Thyroid gland (tissue), 4 donors: ENCODE results near the gene PIN1. TPM values are rescaled to one million over a fixed set of nuclear protein-coding genes. Genes with fewer than 3 reads are reported as not detected.

ENCODE experiments used
- DNase-seq, 2 donors: peaks; one replicate each; pipeline ENCODE4 v3.0.0-alpha.2; 2019
- H3K27ac ChIP-seq, 3 donors: fragments of 200-600 bp; sonication (generic); 1 replicate in 2 of 3; 2 replicates in 1 of 3; pipeline ENCODE4 v1.5.1; 2016 to 2019; ENCODE audit warnings: mild to moderate bottlenecking in 1 of 3, moderate library complexity in 1 of 3
- H3K27me3 ChIP-seq: fragments of 200-600 bp; sonication (generic); one replicate; pipeline ENCODE4 v1.5.1; 2019
- H3K36me3 ChIP-seq, 2 donors: fragments of 200-600 bp; sonication (generic); one replicate each; pipeline ENCODE4 v1.5.1; 2016 to 2019
- H3K4me1 ChIP-seq, 2 donors: fragments of 200-600 bp; sonication (generic); one replicate each; pipeline ENCODE4 v1.5.1; 2017 to 2019
- H3K4me3 ChIP-seq, 3 donors: fragments of 200-600 bp; sonication (generic); replicated peaks in 1 of 3; 1 replicate in 2 of 3; 2 replicates in 1 of 3; pipeline ENCODE4 v1.5.1; 2016; ENCODE audit warnings: mild to moderate bottlenecking in 1 of 3
- H3K9me3 ChIP-seq: fragments of 200-600 bp; sonication (generic); one replicate; pipeline ENCODE4 v1.5.1; 2017
- POLR2A ChIP-seq, 2 donors: fragments of 450-650 bp; IDR thresholded peaks; one replicate each; pipeline ENCODE4 v1.6.1; 2017; ENCODE audit warnings: antibody characterized with exemption in 2 of 2, mild to moderate bottlenecking in 2 of 2, moderate library complexity in 1 of 2
- WGBS, 2 donors: methylation state at CpG; one replicate each; pipeline ENCODE4 v1.1.5; 2017; 5-methylcytosine and 5-hydroxymethylcytosine counted together
- intact Hi-C: fragments of 100-400 bp; cut with DNase I; formaldehyde crosslinking; loops from one replicate; pipeline ENCODE4 v1.15.1; 2023
- total RNA-seq, 4 donors: library from RNA; depleted of rRNA; stranded (reverse); fragments of >200 nt; gene quantifications; one replicate each; pipeline ENCODE4 v1.2.3, GENCODE V29; 2016
- TF ChIP-seq, protein P1 (sequence below), 6 experiments: fragments of 200-600 bp in 3 of 6; fragments of 450-650 bp in 3 of 6; sonication (generic) in 3 of 6; IDR thresholded peaks; one replicate each; pipeline ENCODE4 v1.5.1; 2016 to 2019; ENCODE audit warnings: antibody characterized with exemption in 6 of 6, mild to moderate bottlenecking in 2 of 6, inconsistent platforms in 1 of 6, moderate library complexity in 1 of 6

The PIN1 gene
- total RNA-seq, 4 donors from 2014 or later = 50.0 to 98.0 (median 72.3) TPM

DNA sequence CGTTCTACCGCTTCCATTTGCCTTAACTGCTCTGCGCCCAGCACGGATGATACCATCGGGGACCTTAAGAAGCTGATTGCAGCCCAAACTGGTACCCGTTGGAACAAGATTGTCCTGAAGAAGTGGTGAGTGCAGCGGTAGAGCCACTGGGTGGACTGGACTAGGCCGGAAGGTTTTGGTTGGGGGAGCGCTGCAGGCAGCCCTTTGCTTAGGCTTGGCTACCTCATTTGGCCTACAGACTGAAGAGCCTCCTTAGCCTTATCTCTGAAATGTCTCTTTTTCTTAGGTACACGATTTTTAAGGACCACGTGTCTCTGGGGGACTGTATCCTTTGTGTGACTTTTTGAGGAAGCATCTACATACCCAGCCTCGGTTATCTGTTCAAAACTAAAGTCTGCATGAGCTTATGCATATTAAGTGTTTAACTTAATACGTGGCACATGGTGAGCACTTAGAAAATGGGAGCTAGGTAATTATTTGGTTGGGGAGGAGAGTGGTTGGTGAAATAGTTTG is 6.5 kb upstream of the PIN1 start:
- no peak for DNase-seq
- Histone ChIP-seq H3K36me3 (no peaks in the 10 kb centered on the region), H3K9me3 (no peaks in the 10 kb centered on the region), H3K4me3 (peak overlapping the region; percentile 21 to 98 (median 77)), H3K27ac (no peak overlapping the region), H3K4me1 (peaks cover 12 to 18% of the 10 kb centered on the region in 2 donors), H3K27me3 (no peaks in the 10 kb centered on the region)
- WGBS, 2 donors = 26 to 34% methylated on average over 10 to 13 of the region's 13 CpGs
- no peak for TF ChIP-seq POLR2A (IDR thresholded peaks at IDR 0.05)
- TF ChIP-seq, protein P1, sequence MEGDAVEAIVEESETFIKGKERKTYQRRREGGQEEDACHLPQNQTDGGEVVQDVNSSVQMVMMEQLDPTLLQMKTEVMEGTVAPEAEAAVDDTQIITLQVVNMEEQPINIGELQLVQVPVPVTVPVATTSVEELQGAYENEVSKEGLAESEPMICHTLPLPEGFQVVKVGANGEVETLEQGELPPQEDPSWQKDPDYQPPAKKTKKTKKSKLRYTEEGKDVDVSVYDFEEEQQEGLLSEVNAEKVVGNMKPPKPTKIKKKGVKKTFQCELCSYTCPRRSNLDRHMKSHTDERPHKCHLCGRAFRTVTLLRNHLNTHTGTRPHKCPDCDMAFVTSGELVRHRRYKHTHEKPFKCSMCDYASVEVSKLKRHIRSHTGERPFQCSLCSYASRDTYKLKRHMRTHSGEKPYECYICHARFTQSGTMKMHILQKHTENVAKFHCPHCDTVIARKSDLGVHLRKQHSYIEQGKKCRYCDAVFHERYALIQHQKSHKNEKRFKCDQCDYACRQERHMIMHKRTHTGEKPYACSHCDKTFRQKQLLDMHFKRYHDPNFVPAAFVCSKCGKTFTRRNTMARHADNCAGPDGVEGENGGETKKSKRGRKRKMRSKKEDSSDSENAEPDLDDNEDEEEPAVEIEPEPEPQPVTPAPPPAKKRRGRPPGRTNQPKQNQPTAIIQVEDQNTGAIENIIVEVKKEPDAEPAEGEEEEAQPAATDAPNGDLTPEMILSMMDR (IDR thresholded peaks at IDR 0.05) = no peak
- intact Hi-C loops = no loop called here

GRCh38 chr19:9834307-9834725 is 802 bp upstream of the PIN1 start:
- WGBS, 2 donors = 64 to 73% methylated on average over 6 of the region's 6 CpGs
- peak overlapping the region in 1 of 3 donors; percentile 88 for H3K4me3 ChIP-seq
- H3K36me3 ChIP-seq = peaks cover 0 to under 1% of the 10 kb centered on the region in 2 donors
- H3K9me3 ChIP-seq = no peaks in the 10 kb centered on the region
- intact Hi-C loops = no loop called here
- H3K4me1 ChIP-seq = peaks cover 7 to 10% of the 10 kb centered on the region in 2 donors
- DNase-seq = no peak
- no peaks in the 10 kb centered on the region for H3K27me3 ChIP-seq
- H3K27ac ChIP-seq = no peak overlapping the region
- no peak for TF ChIP-seq POLR2A (IDR thresholded peaks at IDR 0.05)
- TF ChIP-seq, protein P1 (IDR thresholded peaks at IDR 0.05) = no peak

DNA sequence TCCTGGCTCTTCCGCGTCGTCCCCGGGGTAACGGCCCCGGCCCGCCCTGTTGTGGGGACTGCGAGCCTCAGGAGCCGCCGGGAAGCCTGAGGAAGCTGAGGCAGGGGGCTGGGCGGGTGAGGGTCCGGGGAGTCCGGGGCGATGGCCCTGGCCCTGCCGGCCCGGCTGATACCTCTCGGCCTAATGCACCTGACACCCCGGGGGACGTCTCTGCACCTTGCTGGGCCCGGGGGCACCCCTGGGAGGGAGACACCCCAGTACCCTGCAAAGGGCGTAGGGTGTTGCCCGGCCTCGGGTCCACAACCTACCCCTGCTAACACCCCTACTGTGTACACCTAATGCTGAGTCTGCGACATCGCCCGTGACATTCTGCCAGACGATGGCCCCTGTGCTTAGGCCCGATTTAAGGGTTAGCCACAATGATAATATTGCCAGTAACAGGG is 410 bp downstream of the PIN1 start:
- Histone ChIP-seq H3K4me1 (peaks cover 7 to 10% of the 10 kb centered on the region in 2 donors), H3K27me3 (no peaks in the 10 kb centered on the region), H3K9me3 (no peaks in the 10 kb centered on the region), H3K36me3 (peaks cover 8 to 13% of the 10 kb centered on the region in 2 donors), H3K27ac (peak overlapping the region in 1 of 3 donors; percentile 43), H3K4me3 (peak overlapping the region; percentile 58 to 88 (median 80))
- intact Hi-C loops = no loop called here
- WGBS, 2 donors = 0 to 3% methylated on average over 8 to 16 of the region's 28 CpGs
- no peak for DNase-seq
- no peak for TF ChIP-seq POLR2A (IDR thresholded peaks at IDR 0.05)
- TF ChIP-seq, protein P1 (IDR thresholded peaks at IDR 0.05) = no peak

DNA sequence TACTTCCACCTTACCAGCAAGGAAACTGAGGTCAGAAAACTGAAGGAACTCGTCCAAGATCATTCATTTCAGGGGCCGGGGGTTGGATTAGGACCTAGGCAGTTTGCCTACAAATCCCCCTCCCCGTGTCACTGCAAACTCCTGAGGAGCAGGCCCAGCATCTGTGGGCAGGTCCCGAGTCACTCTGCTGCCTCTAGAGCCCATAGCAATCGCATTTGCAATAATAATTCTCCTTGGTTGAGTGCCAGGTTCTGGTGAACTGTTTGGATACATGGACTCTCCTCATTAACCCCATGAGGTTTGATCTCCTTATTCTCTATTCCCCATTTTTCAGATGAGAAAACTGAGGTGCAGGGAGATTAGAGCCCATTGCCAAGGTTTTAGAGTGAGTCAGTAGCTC is 903 bp downstream of the PIN1 start:
- intact Hi-C loops = no loop called here
- no peak for DNase-seq
- TF ChIP-seq, protein P1 (IDR thresholded peaks at IDR 0.05) = no peak
- TF ChIP-seq POLR2A (IDR thresholded peaks at IDR 0.05) = no peak
- peaks cover 8 to 18% of the 10 kb centered on the region in 2 donors for H3K36me3 ChIP-seq
- H3K27ac ChIP-seq = no peak overlapping the region
- H3K9me3 ChIP-seq = no peaks in the 10 kb centered on the region
- WGBS, 2 donors = 9 to 13% methylated on average over 5 of the region's 5 CpGs
- H3K4me1 ChIP-seq = peaks cover 7 to 10% of the 10 kb centered on the region in 2 donors
- H3K4me3 ChIP-seq = peak overlapping the region in 2 of 3 donors; percentile 80 to 88
- no peaks in the 10 kb centered on the region for H3K27me3 ChIP-seq

DNA sequence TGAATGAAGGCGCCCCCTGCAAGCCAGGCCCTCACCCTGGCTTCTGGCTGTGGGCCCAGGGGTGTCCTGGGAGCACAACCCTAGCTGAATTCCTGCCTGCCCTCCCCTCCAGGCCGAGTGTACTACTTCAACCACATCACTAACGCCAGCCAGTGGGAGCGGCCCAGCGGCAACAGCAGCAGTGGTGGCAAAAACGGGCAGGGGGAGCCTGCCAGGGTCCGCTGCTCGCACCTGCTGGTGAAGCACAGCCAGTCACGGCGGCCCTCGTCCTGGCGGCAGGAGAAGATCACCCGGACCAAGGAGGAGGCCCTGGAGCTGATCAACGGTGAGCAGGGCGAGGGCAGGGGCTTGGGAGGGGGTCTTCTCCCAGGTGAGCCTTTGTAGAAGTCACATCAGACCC is 3.2 kb downstream of the PIN1 start:
- 93 to 97% methylated on average over 11 to 12 of the region's 15 CpGs for WGBS, 2 donors
- Histone ChIP-seq H3K27ac (no peak overlapping the region), H3K27me3 (no peaks in the 10 kb centered on the region), H3K4me3 (no peak overlapping the region), H3K36me3 (peaks cover 11 to 39% of the 10 kb centered on the region in 2 donors), H3K9me3 (no peaks in the 10 kb centered on the region), H3K4me1 (peaks cover 7 to 10% of the 10 kb centered on the region in 2 donors)
- intact Hi-C loops = no loop called here
- no peak for TF ChIP-seq POLR2A (IDR thresholded peaks at IDR 0.05)
- TF ChIP-seq, protein P1 (IDR thresholded peaks at IDR 0.05) = no peak
- no peak for DNase-seq
